Lower leg skin (tissue), 3 donors: ENCODE results near the gene UGT1A1.

Experiments
- CTCF ChIP-seq, 3 donors: fragments of 450-650 bp; IDR thresholded peaks; one replicate each; pipeline ENCODE4 v1.5.1; 2016; ENCODE audit warnings: antibody characterized with exemption in 3 of 3, mild to moderate bottlenecking in 3 of 3, moderate library complexity in 2 of 3
- POLR2A ChIP-seq, 2 donors: fragments of 450-650 bp; IDR thresholded peaks; one replicate each; pipeline ENCODE4 v1.6.1; 2016 to 2017; ENCODE audit warnings: antibody characterized with exemption in 2 of 2, mild to moderate bottlenecking in 1 of 2, moderate library complexity in 1 of 2

GRCh38 chr2:233816334-233816733 lies 56.3 kb downstream of the UGT1A1 start:
- no peak for TF ChIP-seq CTCF (IDR thresholded peaks at IDR 0.05)
- no peak for TF ChIP-seq POLR2A (IDR thresholded peaks at IDR 0.05)
